GM12892 (cell line): ENCODE data around the gene RTP1.

Experiments used
- POLR2A ChIP-seq: IDR thresholded peaks from 2 replicates; pipeline ENCODE4 v1.6.1; 2011; ENCODE audit warnings: low read depth, low read length, control low read depth
- POLR2AphosphoS5 ChIP-seq: IDR thresholded peaks from 2 replicates; pipeline ENCODE4 v1.6.1; 2011; ENCODE audit warnings: low read depth, low read length, control low read depth
- TAF1 ChIP-seq: IDR thresholded peaks from 2 replicates; pipeline ENCODE4 v1.6.1; 2011; ENCODE audit warnings: low read depth, mild to moderate bottlenecking, control low read depth, low read length, borderline replicate concordance

- TF ChIP-seq POLR2A (no peak), POLR2AphosphoS5 (no peak), TAF1 (no peak)
Measured at GRCh38 chr3:187172929-187173328, 24.4 kb upstream of the RTP1 start.
